Fibroblast of lung (primary cell): Measurements from ENCODE around the gene ABCF3.

ENCODE experiments used
- CTCF ChIP-seq, 2 donors: IDR thresholded peaks in 1 of 2; conservative IDR thresholded peaks in 1 of 2; 1 replicate in 1 of 2; 2 replicates in 1 of 2; pipeline ENCODE4 v1.5.1; 2011 to 2012; ENCODE audit warnings: low read length in 2 of 2, control low read depth in 1 of 2, inconsistent platforms in 1 of 2, low read depth in 1 of 2, mild to moderate bottlenecking in 1 of 2
- EZH2 ChIP-seq: IDR thresholded peaks from 2 replicates; pipeline ENCODE4 v1.5.1; 2012; ENCODE audit warnings: low read length, control low read depth, mild to moderate bottlenecking; ENCODE audit errors: missing control alignments

- no peak for TF ChIP-seq CTCF (conservative IDR thresholded peaks at IDR 0.05 in 1 of 2, IDR thresholded peaks at IDR 0.05 in 1 of 2; ENCODE audit: low read depth in 1 of 2, low read length in 2 of 2)
- no peak for TF ChIP-seq EZH2
Measured at GRCh38 chr3:184140436-184140835, 45.6 kb upstream of the ABCF3 start.
